HG02981 (cell line): Measurements from ENCODE around the gene CHMP4A.

Source experiments
- ATAC-seq: cut with Tn5 transposase; IDR thresholded peaks from one replicate; pipeline ENCODE4 v1.9.1; 2021; ENCODE audit warnings: mild to moderate bottlenecking, moderate library complexity; ENCODE audit not compliant: unreplicated experiment

Gene CHMP4A

DNA sequence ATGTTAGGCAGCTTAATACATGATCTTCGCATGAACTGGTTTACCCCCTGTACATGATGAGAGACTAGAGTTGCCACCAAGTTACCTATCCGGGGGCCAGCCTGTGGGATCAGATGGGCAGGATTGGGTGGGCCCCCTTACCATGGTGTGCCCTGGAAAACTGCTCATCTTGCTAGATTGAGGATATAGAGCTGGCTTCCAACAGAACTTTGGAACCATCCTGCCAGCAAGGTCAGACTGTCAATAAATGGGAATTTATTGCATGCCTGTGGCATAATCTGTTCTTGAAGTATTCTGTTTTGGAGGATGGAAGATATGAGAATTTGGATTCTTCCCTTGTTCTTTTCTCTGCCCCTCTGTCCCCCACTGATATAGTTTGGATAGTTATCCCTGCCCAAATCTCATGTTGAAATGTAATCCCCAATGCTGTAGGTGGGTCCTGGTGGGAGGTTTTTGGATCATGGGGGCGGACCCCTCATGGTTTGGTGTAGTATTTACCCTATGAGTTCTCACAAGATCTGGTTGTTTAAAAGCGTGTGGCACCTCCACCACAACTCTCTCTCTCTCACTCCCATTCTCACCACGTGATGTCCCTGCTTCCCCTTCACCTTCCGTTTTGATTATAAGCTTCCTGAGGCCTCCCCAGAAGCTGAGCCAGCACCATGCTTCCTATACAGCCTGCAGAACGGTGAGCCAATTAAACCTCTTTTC lies 14.3 kb downstream of the CHMP4A start:
- ATAC-seq, result no peak

DNA sequence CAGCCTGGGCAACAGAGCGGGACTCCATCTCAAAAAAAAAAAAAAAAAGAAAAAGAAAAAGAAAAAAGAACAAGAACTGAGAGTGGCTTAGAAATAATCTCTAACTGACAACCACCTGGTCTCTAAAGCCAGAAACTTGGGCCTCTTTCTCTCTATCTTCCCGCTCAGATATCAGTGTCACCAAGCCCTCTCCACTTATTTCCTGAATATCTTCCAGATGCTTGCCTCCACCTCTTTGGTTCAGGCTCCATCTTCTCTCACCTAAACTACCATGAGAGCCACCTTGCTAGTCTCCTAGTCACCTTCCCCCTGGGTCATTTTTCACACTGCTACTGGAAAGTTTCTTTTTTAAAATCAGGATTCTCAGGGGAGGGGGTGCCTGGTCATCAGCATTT lies 16.2 kb downstream of the CHMP4A start:
- ATAC-seq, result no peak

DNA sequence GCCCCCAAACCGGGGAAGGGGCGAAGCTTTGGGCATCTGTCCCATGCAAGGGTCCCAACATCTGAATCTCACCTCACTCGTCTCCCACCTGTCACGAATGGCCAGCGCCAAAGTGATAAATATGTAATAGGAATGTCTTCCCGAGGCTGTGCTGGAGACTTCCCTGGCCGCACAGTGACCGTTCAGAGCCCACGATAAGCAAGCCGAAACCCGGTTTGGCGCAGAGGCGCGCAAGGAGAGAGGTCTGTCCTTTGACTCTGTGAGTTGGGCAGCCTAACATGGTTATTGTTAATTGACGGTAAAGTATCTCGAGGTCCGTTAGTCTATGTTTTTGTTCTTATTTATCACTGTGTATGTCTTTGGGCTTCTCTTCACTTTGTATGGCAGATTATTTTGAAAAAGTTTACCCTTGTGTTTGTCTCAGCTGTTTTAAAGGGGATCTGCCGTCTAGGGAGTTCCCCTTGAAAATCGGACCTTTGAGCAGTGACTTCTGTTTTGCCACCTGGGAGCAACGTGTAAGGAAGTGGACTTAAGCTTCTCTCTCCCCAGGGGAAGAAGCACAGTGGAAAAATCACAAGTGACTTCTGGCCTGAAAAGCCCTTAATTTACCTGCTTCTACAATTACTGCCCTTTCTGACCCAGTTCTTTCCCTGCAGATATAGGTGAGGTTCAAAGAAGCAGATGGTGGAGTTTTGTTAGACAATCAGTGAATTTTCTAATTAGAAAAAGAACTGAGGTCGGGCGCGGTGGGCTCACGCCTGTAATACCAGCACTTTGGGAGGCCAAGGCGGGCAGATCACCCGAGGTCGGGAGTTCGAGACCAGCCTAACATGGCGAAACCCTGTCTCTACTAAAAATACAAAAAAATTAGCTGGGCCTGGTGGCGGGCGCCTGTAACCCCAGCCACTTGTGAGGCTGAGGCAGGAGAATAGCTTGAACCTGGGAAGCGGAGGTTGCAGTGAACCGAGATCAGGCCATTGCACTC lies 16.9 kb downstream of the CHMP4A start:
- no peak for ATAC-seq

DNA sequence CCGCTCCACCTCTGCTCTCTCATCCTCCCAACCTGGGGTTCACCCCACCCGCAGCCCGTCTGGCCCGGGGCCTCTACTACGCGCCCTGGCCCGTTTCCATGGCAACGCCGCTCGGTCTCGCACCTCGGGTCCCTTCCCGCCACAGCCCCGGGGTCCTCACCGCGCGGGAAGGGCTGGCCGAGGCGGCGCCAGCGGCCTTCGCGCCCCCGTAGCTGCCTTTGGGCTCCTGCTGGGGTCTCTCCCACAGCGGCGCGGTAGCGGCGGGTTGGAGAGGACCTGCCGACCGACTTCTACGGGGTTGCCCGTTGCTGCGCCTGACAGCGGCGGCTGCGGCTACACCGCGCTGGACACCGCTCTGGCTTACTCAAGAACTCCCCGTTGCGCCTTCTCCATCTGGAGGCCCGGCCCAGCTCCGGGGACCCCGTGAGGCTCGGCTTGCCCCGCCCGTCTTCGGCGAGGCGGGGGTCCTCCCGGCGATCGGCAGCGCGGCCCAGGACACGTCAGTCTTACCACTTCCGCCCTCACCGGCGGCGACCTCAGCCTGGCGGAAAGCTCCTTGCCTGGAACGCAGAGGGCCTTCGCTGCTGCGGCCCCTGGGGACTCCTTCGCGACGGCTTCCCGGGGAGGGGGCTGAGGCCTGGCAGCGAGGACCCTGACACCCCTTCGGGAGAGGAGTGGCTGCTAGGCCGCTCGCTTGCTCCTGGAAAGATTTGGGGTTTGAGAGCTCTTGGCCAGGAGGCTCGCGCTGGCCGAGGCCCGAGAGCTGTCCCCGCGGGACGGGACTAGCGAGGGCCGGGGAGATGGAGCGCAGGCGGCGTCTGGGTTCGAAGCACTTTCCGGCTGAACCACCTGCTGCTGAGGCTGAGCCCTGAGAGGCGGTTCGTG lies 17.9 kb downstream of the CHMP4A start, which contains the start of gene TM9SF1:
Gene TM9SF1 (minus strand): TSS at position 256 of the 885 bp plus-strand sequence. CDS start 422 bp downstream, outside the sequence.
- peak; percentile 86 for ATAC-seq

DNA sequence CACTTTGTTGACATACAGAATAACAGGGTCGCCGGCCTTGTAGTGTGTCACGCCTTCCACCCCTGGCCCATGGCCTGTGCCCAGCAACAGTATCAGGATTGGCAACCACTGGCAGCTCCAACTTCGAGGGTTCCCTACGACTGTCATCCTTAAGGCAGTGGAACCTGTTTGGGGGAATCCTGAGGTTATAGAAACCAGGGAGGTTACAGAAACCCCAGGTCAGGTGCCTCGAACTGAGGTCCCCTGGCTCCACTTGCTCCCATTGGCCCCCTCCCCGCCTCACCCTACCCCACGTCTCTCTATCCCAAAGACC lies 18.5 kb downstream of the CHMP4A start:
- no peak for ATAC-seq

DNA sequence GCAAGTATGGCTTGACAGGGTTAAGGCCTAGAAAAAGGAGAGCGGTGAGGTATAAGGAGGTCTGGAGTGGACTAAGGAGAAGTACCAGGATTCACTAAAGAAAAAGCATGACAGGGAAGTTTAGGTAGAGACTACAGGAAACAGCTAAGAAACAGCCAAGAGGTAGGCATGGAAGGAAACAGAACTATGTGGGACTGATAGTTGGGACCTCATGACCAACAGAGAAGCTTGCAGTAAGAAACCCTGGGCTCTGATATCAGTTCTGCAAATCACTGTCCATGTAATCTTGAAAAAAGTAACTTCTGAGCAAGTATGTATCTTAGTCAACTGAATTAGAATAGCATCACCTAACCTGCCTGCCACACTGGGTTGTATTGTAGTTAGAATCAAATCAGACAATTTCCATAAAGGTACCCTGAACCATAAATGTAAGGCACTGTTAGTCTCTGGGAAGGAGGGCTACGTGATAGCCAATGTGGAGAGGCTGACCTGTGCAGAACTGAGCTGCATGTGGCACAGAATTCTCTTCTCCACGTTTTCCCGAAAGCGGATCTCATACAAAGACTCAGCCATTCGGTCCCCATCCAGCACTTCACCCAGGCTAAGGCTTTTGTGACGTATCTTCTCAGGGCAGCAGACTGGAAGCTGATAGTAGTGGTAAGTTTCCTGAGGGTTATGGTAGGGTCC lies 19.0 kb downstream of the CHMP4A start:
- ATAC-seq, result no peak

DNA sequence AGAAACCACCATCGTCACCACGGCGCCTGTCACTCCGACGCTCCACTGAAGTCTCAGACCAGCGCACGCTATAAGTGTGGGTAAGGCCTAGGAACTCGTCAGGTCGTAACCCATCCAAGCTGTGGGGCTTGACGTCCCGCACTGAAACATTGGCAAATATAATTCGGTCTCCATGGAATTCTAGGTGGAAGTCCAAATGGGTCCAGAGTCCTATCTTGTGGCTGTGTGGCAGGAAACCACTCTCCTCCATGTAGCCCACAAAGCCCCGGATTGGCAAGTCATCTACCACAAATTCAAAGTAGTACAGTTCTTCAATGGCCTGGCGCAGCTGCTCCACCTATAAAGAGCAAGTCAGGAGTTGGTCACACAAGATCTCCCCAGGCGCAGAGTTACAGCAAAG lies 20.4 kb downstream of the CHMP4A start:
- ATAC-seq, result no peak

DNA sequence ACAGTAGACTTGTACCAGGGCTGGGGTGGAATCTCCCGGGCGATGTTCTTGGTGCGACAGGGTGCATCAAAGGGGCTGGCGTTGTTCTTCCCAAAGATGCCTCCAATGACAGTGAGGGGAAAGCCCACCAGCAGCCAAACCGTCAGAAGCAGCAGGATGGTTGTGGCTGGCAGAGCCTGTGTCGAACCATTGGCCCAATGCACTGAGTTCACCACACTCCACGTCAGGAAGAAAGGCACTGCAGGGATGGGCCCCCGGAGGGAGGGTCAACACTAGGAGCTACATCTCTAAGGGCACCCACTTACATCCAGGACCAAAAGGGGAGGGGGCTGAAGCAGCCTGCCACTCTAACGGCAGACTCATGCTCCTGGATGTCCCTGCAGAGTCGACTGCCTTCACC lies 22.9 kb downstream of the CHMP4A start:
- ATAC-seq, result no peak

DNA sequence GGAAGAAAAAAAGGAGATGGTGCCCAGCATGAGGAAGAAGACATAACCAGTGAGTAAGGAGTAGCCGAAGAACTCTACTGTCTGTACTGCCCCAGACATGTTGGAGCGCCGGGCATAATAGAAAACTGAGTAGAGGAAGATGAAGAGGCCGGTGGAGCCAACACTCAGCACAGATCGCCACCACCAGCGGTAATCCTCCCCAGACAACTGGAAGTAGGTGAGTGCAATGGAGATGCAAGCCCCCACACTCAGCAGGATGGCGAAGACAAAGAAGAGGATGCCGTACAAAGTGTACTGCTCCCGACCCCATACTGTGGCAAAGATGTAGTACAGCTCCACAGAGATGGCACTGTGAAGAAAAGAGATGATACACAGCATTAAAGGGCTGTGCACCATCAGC lies 23.8 kb downstream of the CHMP4A start:
- no peak for ATAC-seq

DNA sequence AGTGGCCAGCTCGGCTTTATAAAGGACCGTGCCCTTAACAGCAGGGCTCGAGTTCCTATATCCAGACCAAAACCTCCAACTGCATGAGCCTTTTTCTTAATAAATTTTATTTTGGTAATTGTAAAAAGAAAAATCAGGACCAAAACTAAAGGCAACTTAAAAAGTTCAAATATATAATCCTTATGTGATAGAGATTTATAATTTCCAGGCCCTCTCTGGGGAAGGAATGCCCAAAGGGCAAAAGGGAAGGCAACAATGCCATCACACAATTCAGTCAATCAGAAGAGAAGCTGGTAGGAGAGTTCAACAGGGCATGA lies 24.3 kb downstream of the CHMP4A start:
- ATAC-seq, result no peak

DNA sequence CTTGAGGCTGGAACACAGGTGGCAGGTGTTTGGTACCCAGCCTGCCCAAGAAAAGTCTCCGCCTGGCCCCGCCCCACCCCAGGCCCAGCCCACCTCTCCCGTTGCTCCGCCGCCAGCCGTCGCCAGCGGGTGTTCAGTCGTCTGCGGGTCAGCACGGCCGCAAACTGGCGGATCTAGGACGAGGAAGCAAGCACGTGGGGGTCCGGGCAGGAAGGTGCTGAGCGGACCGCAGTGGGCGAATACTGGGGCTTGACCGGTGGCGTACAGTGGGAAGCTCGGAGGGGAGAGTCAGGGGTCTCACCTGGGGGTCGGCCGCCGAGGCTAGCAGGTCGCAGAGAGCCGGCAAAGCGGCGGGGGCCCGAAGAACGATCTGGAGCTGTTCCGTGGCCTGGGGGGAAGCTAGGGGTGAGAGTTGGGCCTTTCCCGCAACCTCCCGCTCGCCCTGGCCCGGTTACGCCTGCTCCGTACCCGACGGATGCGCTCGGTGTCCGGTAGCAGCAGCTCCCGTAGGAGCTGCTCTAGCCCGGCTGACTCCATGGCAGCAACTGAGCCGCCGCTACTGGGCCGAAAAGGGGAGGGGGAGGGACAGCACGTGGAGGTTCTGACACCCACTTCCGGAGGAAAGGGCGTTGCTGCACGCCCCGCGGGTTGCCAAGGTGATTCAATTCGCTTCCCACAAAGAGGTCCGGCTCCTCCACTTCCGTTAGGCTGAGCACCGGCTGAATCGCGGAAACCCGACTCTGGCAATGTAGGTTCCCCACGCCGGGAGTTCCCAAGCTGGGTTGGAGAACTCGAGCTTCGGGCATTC lies 24.8 kb downstream of the CHMP4A start, which contains the start of gene IPO4:
Gene IPO4 (minus strand): TSS at position 566 of the 808 bp plus-strand sequence. CDS start 29 bp downstream, at position 537.
- ATAC-seq, result peak; percentile 87

DNA sequence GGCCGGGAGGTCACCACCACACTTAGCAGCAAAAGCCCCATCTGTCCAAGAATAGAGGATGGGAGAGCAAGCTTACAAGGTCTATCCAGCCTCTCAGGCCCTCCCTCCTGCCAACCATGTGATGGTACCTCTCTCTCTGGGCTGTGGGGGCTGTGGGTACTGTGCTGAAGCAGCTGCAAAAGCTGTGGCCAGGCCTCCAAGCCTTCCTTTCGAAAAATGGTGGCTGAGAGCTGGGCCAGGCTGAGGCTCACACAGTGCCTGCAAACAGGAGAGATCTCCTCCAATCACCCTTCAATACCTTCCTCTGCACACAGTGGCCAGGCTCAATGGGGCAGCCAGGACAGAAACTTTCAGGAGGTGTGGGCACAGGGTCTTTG lies 25.8 kb downstream of the CHMP4A start:
- no peak for ATAC-seq

DNA sequence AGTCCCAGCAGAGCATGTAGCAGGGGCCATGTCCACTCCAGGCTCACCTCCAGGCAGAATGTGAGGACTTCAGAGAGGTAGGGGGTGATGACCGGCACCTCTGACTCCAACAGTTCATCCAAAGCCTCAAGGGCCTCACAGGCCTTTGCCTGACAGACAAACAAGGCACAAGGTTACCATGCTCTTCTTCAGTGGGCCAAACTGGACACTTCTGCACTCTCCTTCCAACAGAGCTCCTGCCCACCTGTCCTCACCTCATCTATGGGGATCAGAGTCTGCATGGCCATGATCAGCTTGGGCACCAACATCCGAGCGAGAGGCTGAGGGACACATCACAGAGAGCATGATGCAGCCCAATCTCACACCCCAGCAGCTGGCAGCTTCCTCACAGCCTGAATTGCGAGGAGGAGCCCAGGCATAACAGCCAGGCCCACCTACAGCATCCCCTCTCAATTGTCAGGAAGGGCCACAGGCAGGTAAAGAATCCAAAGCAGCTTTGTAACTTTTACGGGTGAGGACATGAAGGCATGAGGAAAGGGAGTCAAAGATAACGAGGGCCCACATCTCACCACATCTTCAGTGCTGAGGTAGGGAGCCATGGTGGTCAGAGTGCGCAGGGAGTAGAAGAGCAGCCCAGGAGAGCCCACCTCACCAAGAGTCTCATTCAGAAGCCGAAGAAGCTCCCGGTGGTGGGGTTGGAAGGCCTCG lies 26.3 kb downstream of the CHMP4A start:
- no peak for ATAC-seq

DNA sequence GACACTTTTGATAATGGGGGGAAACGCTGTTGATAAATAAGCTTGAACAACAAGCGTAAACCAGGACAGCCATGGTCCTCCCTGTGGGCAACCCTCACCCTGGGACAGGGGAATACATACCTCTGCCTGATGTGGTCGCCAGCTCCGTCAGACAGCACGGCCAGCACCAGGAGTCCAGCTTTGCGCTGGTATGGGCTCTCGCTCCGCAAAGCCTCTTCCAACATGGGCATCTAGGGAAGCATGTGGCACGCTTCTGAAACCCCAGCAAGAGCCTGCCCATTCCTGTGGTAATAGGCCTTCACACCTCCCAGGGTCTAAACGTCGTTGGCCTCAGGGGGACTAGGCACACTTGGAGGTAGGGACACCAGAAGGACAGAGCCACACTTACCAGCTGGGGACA lies 27.5 kb downstream of the CHMP4A start:
- ATAC-seq, result no peak

DNA sequence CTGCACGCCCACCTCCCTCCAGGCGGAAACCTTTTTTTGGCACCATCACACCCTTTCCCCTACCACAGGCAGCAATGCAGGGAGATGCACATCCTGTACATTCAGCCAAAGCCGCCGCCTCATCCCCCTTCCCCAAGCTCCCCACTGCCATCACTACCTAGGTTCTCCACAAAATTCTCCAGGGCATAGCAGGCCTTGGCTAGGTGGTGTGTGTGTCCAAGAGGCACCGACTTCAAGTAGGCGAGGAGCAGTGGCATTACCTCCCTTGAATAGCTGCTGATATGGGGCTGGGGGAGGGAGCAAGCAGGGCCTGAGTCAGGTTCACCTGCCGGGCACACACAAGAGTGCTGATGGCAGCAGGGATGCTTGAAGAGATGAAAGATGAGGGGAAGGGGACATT lies 28.3 kb downstream of the CHMP4A start:
- no peak for ATAC-seq

DNA sequence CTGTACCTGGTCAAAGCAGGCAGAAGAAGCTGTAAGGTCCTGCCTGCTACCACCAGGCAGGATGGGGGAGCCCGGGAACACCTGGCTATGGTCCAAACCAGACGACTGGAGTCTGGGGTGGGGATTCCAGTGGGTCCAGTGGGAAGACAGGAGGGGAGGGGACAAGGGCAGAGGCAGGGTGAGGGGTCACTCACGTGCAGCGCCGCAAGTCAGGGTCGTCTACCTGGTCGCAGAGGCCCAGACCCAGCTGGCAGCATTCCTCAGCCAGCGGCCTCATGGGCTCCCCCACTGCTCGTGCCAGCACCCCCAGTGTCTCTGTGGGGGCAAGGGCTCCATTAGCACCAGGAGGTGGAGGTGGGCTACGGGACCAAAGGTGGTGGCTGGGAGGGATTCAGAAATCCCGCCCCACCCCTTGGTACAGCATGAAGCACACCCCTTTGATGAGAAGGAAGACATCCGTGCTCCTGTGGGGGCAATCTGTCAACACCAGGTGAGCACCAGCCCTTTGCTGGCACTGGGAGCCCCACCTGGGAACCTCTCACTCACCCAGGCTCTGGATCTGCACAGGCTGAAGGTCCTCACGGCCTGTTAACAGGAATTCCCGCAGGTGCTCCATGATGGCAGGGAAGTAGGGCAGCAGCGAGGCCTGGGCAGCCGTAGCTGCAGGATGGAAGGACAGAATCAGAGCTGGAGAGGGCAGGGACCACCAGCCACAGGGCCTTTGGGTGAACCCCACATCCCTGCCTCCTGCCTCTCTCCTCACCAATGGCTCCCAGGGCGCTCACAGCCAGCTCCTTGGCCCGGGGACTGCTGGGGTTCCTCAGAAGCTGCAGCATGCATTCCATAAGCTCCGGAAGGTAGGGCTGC lies 29.0 kb downstream of the CHMP4A start:
- ATAC-seq, result no peak

DNA sequence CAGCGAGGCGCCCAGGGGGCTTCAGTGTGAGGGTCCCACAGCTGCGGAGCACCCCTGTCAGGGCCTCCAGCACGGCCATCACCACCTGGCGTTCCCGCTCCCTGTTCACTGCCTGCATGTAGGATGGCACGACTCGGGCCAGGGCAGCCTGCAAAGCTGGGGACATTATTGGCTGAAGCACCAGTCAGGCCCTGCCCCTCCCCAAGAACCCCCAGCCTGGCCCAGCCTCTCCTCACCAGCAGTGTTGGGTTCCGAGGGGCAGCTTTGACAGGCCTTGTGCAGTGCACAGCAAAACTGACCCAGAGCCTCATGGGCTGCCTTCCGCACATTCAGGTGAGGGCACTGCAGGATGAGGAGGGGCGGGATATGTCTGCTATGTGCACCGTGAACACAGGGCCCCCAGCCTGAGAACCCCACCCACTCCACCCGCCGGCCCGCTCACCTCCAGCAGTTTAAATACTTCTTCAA lies 30.2 kb downstream of the CHMP4A start:
- ATAC-seq, result no peak
